ENCODE results near the gene FUZ. TPM values are rescaled to one million over a fixed set of nuclear protein-coding genes. Genes with fewer than 3 reads are reported as not detected.
A peak's percentile ranks its signal among the peaks of the same experiment; 100 is the strongest.

The FUZ gene
- total RNA-seq, 3 donors from 2014 or later (not counting 1 experiment from before 2014, with no cell fraction given) = 17.7 to 33.1 (median 20.6) TPM

- intact Hi-C loops (cut with micrococcal nuclease) = no loop called here
- 17% methylated on average over 50 of the region's 50 CpGs for WGBS (ENCODE audit: insufficient coverage)
- peaks cover 36% of the 10 kb centered on the region for H3K4me1 ChIP-seq (ENCODE audit: control insufficient read depth, insufficient read depth, low read length)
Measured at GRCh38 chr19:49809160-49809940, 3.7 kb downstream of the FUZ start.

GRCh38 chr19:49808711-49809159 is 4.4 kb downstream of the FUZ start:
- DNase-seq = peak; percentile 87 to 91
- Mint-ChIP-seq H3K4me1 (peaks cover 14 to 35% of the 10 kb centered on the region in 2 donors), H3K27ac (peak overlapping the region; percentile 81 to 96), H3K9me3 (no peaks in the 10 kb centered on the region), H3K4me3 (peak overlapping the region; percentile 89), H3K36me3 (no peaks in the 10 kb centered on the region), H3K27me3 (ENCODE audit: low read depth in 2 of 2) (no peaks in the 10 kb centered on the region)
- H3K27me3 ChIP-seq (ENCODE audit: control insufficient read depth, insufficient read depth, low read length) = no peaks in the 10 kb centered on the region
- H3K4me1 ChIP-seq (ENCODE audit: control insufficient read depth, insufficient read depth, low read length) = peaks cover 36% of the 10 kb centered on the region
- H3K9me3 ChIP-seq (ENCODE audit: control insufficient read depth, insufficient read depth, low read length) = no peaks in the 10 kb centered on the region
- TF ChIP-seq CTCF (IDR thresholded peaks at IDR 0.05) = no peak
- 9% methylated on average over 31 of the region's 31 CpGs for WGBS (ENCODE audit: insufficient coverage)
- intact Hi-C loops (cut with micrococcal nuclease) = no loop called here
- H3K27ac ChIP-seq (ENCODE audit: low read length) = peak overlapping the region; percentile 72
- peaks cover 13% of the 10 kb centered on the region for H3K36me3 ChIP-seq (ENCODE audit: control insufficient read depth, insufficient read depth, low read length)
- peak overlapping the region; percentile 69 for H3K4me3 ChIP-seq (ENCODE audit: low read length)
- peak; percentile 54 to 70 (median 55) for ATAC-seq

More at GRCh38 chr19:49809160-49809940, 3.7 kb downstream of the FUZ start:
- DNase-seq (peak; percentile 63 to 65), ATAC-seq (peak; percentile 40 to 45 (median 41))
- H3K4me3 ChIP-seq (ENCODE audit: low read length) = peak overlapping the region; percentile 69
- Mint-ChIP-seq H3K27ac (peak overlapping the region; percentile 81 to 96), H3K9me3 (no peaks in the 10 kb centered on the region), H3K36me3 (no peaks in the 10 kb centered on the region), H3K4me1 (peaks cover 18 to 40% of the 10 kb centered on the region in 2 donors), H3K27me3 (ENCODE audit: low read depth in 2 of 2) (no peaks in the 10 kb centered on the region), H3K4me3 (peak overlapping the region; percentile 89)
- H3K9me3 ChIP-seq (ENCODE audit: control insufficient read depth, insufficient read depth, low read length) = no peaks in the 10 kb centered on the region
- H3K36me3 ChIP-seq (ENCODE audit: control insufficient read depth, insufficient read depth, low read length) = peaks cover 13% of the 10 kb centered on the region
- no peaks in the 10 kb centered on the region for H3K27me3 ChIP-seq (ENCODE audit: control insufficient read depth, insufficient read depth, low read length)
- H3K27ac ChIP-seq (ENCODE audit: low read length) = peak overlapping the region; percentile 72
- TF ChIP-seq CTCF (IDR thresholded peaks at IDR 0.05) = no peak

GRCh38 chr19:49807904-49808675 is 5.0 kb downstream of the FUZ start:
- ATAC-seq (no peak), DNase-seq (no peak)
- H3K9me3 Mint-ChIP-seq = no peaks in the 10 kb centered on the region
- WGBS (ENCODE audit: insufficient coverage) = 97% methylated on average over 17 of the region's 20 CpGs
- H3K27ac ChIP-seq (ENCODE audit: low read length) = peak overlapping the region; percentile 46
- H3K4me3 ChIP-seq (ENCODE audit: low read length) = no peak overlapping the region
- peaks cover 11 to 30% of the 10 kb centered on the region in 2 donors for H3K4me1 Mint-ChIP-seq
- peak overlapping the region; percentile 81 to 96 for H3K27ac Mint-ChIP-seq
- intact Hi-C loops (cut with micrococcal nuclease) = no loop called here
- H3K36me3 ChIP-seq (ENCODE audit: control insufficient read depth, insufficient read depth, low read length) = peaks cover 19% of the 10 kb centered on the region
- H3K36me3 Mint-ChIP-seq = no peaks in the 10 kb centered on the region
- no peak for TF ChIP-seq CTCF (IDR thresholded peaks at IDR 0.05)
- peaks cover 36% of the 10 kb centered on the region for H3K4me1 ChIP-seq (ENCODE audit: control insufficient read depth, insufficient read depth, low read length)
- no peaks in the 10 kb centered on the region for H3K27me3 ChIP-seq (ENCODE audit: control insufficient read depth, insufficient read depth, low read length)
- H3K27me3 Mint-ChIP-seq (ENCODE audit: low read depth in 2 of 2) = no peaks in the 10 kb centered on the region
- peak overlapping the region; percentile 89 for H3K4me3 Mint-ChIP-seq
- no peaks in the 10 kb centered on the region for H3K9me3 ChIP-seq (ENCODE audit: control insufficient read depth, insufficient read depth, low read length)
